Measurements from ENCODE around the gene YJU2. TPM values are rescaled to one million over a fixed set of nuclear protein-coding genes. Genes with fewer than 3 reads are reported as not detected.
"Not testable (repeated sequence)": the region's sequence is repeated elsewhere in the genome, so short reads cannot be mapped to it uniquely, and the experiment has no call there.

YJU2 gene
- total and polyA plus RNA-seq, 8 donors = 13.2 to 21.0 (median 17.8) TPM

DNA sequence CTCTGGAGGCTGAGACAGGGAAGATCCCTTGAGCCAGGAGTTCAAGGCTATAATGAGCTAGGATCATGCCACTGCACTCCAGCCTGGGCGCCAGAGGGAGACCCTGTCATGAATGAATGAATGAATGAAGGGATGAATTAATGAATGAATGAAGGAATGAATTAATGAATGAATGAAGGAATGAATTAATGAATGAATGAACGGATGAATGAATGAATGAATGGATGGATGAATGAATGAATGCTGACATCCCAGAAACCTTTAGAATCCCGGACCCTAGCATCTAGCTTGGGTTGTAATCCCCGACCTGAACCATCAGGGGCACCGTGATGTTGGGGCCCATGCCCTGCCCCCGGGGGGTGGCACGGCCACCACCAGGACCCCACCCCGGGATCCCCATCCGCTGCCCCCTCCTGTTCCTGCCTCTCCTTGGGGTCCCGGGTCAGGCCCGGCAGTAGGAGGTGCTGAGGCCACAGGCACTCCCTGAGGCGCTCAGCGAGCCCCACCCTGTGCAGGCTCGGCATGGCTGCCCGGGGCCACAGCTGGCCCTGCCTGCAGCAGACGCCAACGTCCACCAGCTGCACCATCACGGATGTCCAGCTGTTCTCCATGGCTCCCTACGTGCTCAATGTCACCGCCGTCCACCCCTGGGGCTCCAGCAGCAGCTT lies 14.1 kb upstream of the YJU2 start:
- no peaks in the 10 kb centered on the region for H3K36me3 ChIP-seq

DNA sequence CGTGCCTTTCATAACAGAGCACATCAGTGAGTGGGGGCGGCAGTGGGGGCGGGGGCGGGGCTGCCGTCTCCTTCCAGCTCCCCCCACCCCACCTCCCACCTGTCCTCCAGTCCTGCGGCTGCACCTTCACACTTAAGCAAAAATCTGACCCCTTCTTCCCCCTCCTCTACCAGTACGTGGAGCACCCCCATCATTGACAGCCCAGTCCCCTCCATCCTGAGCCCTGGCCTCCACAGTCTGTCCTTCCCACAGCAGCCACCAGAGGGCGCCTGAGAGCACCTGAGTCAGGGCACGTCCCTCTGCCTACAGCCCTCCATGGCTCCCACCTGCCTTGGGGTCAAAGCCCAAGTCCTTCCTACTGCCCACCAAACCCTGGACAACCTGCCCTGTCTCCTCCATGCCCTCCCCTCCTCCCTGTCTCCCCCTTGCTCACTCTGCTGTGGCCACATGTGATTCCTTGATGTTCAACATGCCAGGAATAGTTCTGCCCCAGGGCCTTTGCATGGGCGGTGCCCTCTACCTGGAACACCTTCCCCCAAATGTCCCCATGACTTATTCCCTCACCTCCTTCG lies 13.5 kb upstream of the YJU2 start:
- Histone ChIP-seq H3K9me3 (no peaks in the 10 kb centered on the region), H3K4me1 (peaks cover 2 to 14% of the 10 kb centered on the region in 2 donors), H3K36me3 (no peaks in the 10 kb centered on the region), H3K4me3 (no peak overlapping the region), H3K27ac (no peak overlapping the region), H3K27me3 (peaks cover 0 to 74% of the 10 kb centered on the region in 2 donors)
- TF ChIP-seq, protein P1, sequence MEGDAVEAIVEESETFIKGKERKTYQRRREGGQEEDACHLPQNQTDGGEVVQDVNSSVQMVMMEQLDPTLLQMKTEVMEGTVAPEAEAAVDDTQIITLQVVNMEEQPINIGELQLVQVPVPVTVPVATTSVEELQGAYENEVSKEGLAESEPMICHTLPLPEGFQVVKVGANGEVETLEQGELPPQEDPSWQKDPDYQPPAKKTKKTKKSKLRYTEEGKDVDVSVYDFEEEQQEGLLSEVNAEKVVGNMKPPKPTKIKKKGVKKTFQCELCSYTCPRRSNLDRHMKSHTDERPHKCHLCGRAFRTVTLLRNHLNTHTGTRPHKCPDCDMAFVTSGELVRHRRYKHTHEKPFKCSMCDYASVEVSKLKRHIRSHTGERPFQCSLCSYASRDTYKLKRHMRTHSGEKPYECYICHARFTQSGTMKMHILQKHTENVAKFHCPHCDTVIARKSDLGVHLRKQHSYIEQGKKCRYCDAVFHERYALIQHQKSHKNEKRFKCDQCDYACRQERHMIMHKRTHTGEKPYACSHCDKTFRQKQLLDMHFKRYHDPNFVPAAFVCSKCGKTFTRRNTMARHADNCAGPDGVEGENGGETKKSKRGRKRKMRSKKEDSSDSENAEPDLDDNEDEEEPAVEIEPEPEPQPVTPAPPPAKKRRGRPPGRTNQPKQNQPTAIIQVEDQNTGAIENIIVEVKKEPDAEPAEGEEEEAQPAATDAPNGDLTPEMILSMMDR (IDR thresholded peaks at IDR 0.05) = peak; percentile 28 to 76
- ATAC-seq (peak; percentile 56), DNase-seq (peak in 2 of 4 donors; percentile 44 to 94)
- intact Hi-C loops (cut with DNase I) = no loop called here

More for the DNA sequence above, 14.1 kb upstream of the YJU2 start:
- no peak for ATAC-seq
- DNase-seq = no peak
- Histone ChIP-seq H3K27me3 (peaks cover 0 to 76% of the 10 kb centered on the region in 2 donors), H3K27ac (no peak overlapping the region), H3K9me3 (no peaks in the 10 kb centered on the region), H3K4me1 (peaks cover 2 to 14% of the 10 kb centered on the region in 2 donors), H3K4me3 (no peak overlapping the region)
- TF ChIP-seq, protein P1 (IDR thresholded peaks at IDR 0.05) = no peak
- intact Hi-C loops (cut with DNase I) = no loop called here

DNA sequence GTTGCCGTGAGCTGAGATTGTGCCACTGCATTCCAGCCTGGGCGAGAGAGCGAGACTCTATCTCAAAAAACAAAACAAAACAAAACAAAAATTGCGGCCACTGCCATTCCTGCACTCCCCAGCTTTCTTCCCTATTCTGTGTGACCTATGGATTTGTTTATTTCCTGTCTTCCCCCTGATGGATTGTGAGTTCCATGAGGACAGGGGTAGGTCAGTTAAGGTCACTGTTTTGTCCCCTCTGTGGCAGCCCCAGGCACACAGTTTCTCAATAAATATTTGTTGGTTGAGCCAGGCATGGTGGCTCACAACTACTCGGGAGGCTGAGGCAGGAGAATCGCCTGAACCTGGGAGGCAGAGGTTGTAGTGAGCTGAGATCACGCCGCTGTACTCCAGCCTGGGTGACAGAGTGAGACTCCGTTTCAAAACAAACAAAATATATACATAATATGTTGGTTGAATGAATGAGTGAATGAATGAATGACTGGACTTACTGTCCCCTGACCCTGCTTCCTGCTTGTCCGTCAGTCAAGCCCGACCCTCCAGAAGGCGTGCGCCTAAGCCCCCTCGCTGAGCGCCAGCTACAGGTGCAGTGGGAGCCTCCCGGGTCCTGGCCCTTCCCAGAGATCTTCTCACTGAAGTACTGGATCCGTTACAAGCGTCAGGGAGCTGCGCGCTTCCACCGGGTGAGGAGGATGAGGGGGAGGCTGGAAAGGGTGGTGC lies 12.6 kb upstream of the YJU2 start:
- ATAC-seq = no peak
- H3K27me3 ChIP-seq = peaks cover 0 to 65% of the 10 kb centered on the region in 2 donors
- TF ChIP-seq, protein P1 (IDR thresholded peaks at IDR 0.05) = no peak
- intact Hi-C loops (cut with DNase I) = no loop called here
- H3K4me3 ChIP-seq = no peak overlapping the region
- peaks cover 2 to 5% of the 10 kb centered on the region in 2 donors for H3K4me1 ChIP-seq
- no peaks in the 10 kb centered on the region for H3K9me3 ChIP-seq
- DNase-seq = no peak
- H3K36me3 ChIP-seq = no peaks in the 10 kb centered on the region
- no peak overlapping the region for H3K27ac ChIP-seq

DNA sequence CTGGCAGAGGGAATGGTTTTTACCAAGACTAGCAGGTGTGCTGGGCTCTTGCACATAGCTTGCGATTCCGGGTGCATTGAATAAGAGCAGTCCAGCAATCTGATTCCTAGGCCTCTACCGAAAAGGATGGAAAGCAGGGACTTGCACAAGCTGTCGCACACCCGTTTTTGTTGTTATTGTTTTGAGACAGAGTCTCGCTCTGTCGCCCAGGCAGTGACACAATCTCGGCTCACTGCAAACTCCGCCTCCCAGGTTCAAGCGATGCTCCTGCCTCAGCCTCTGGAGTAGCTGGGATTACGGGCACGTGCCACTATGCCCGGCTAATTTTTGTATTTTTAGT lies 12.0 kb upstream of the YJU2 start:
- intact Hi-C loops (cut with DNase I) = no loop called here
- ATAC-seq = no peak
- no peaks in the 10 kb centered on the region for H3K36me3 ChIP-seq

DNA sequence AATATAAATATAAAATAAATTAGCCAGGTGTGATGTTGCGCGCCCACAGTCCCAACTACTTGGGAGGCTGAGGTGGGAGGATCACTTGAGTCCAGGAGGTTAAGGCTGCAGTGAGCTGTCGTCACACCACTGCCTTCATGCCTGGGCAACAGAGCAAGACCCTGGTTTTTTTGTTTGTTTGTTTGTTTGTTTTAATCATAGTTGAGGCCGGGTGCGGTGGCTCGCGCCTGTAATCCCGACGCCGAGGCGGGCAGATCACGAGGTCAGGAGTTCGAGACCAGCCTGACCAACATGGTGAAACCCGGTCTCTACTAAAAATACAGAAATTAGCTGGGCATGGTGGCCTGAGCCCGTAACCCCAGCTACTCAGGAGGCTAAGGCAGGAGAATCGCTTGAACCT lies 9.4 kb upstream of the YJU2 start:
- ATAC-seq, H3K4me3 ChIP-seq: not testable (repeated sequence)

More for the DNA sequence above, 12.0 kb upstream of the YJU2 start:
- H3K27ac ChIP-seq = no peak overlapping the region
- no peaks in the 10 kb centered on the region for H3K9me3 ChIP-seq
- no peak overlapping the region for H3K4me3 ChIP-seq
- no peak for DNase-seq
- H3K27me3 ChIP-seq = peaks cover 0 to 61% of the 10 kb centered on the region in 2 donors
- TF ChIP-seq, protein P1 (IDR thresholded peaks at IDR 0.05) = no peak
- H3K4me1 ChIP-seq = no peaks in the 10 kb centered on the region

More for the DNA sequence above, 9.4 kb upstream of the YJU2 start:
- H3K36me3 ChIP-seq; intact Hi-C loops (cut with DNase I); H3K4me1 ChIP-seq; DNase-seq; H3K27ac ChIP-seq: not testable (repeated sequence)
- Histone ChIP-seq H3K27me3 (peaks cover 0 to 49% of the 10 kb centered on the region in 2 donors), H3K9me3 (peaks cover 0 to 14% of the 10 kb centered on the region in 2 donors)

Data from left lung (tissue), 10 donors.